Breast epithelium (tissue), 4 donors: ENCODE measurements around the gene ALPK1. TPM values are rescaled to one million over a fixed set of nuclear protein-coding genes. Genes with fewer than 3 reads are reported as not detected.

ENCODE experiments used
- DNase-seq, 2 donors: peaks; one replicate each; pipeline ENCODE4 v3.0.0-alpha.2; 2019; ENCODE audit warnings: low spot score in 2 of 2
- H3K27ac ChIP-seq, 2 donors: fragments of 200-600 bp; sonication (generic) in 1 of 2; one replicate each; pipeline ENCODE4 v1.5.1; 2016 to 2019; ENCODE audit warnings: mild to moderate bottlenecking in 1 of 2
- H3K27me3 ChIP-seq, 2 donors: fragments of 200-600 bp; sonication (generic) in 1 of 2; one replicate each; pipeline versions ENCODE4 v1.5.1 to v1.6.0; 2017 to 2019; ENCODE audit warnings: control low read depth in 1 of 2, mild to moderate bottlenecking in 1 of 2
- H3K36me3 ChIP-seq: fragments of 200-600 bp; one replicate; pipeline ENCODE4 v1.5.1; 2019
- H3K4me1 ChIP-seq, 2 donors: fragments of 200-600 bp; sonication (generic); one replicate each; pipeline ENCODE4 v1.5.1; 2016 to 2019; ENCODE audit warnings: control low read depth in 1 of 2
- H3K4me3 ChIP-seq, 3 donors: fragments of 200-600 bp; sonication (generic); 1 replicate in 2 of 3; 2 replicates in 1 of 3; pipeline ENCODE4 v1.5.1; 2016 to 2019; ENCODE audit warnings: mild to moderate bottlenecking in 3 of 3, moderate library complexity in 2 of 3
- H3K9me3 ChIP-seq, 2 donors: fragments of 200-600 bp; sonication (generic) in 1 of 2; one replicate each; pipeline ENCODE4 v1.5.1; 2016 to 2019; ENCODE audit warnings: control low read depth in 1 of 2
- CTCF ChIP-seq, 3 donors: fragments of 450-650 bp; IDR thresholded peaks; one replicate each; pipeline ENCODE4 v1.5.1; 2016 to 2017; ENCODE audit warnings: antibody characterized with exemption in 3 of 3, mild to moderate bottlenecking in 3 of 3, moderate library complexity in 3 of 3
- POLR2A ChIP-seq: fragments of 450-650 bp; IDR thresholded peaks from one replicate; pipeline ENCODE4 v1.6.1; 2016; ENCODE audit warnings: antibody characterized with exemption, mild to moderate bottlenecking, moderate library complexity
- POLR2AphosphoS5 ChIP-seq, 3 donors: sonication (generic); formaldehyde crosslinking; IDR thresholded peaks; one replicate each; pipeline ENCODE4 v1.6.1; 2017; ENCODE audit warnings: antibody characterized with exemption in 3 of 3
- intact Hi-C: fragments of 100-400 bp; cut with DNase I; formaldehyde crosslinking; loops from one replicate; pipeline ENCODE4 v1.15.1; 2023; ENCODE audit warnings: low total_unique reads
- total RNA-seq, 3 donors: library from RNA; depleted of rRNA; stranded (reverse); fragments of >200 nt; gene quantifications; one replicate each; pipeline ENCODE4 v1.1.0, GENCODE V29; 2016

Gene ALPK1
- total RNA-seq, 3 donors from 2014 or later: 20.5 to 59.3 (median 53.3) TPM

- H3K27me3 ChIP-seq: no peaks in the 10 kb centered on the region
- H3K9me3 ChIP-seq: no peaks in the 10 kb centered on the region
- no peak for TF ChIP-seq POLR2A
- no peak for TF ChIP-seq CTCF (IDR thresholded peaks at IDR 0.05)
- TF ChIP-seq POLR2AphosphoS5 (IDR thresholded peaks at IDR 0.05): no peak
- no peak overlapping the region for H3K27ac ChIP-seq
- no peaks in the 10 kb centered on the region for H3K36me3 ChIP-seq
- no peak overlapping the region for H3K4me3 ChIP-seq
- no peaks in the 10 kb centered on the region for H3K4me1 ChIP-seq
- intact Hi-C loops: no loop called here
- no peak for DNase-seq
Measured at GRCh38 chr4:112287258-112287989, 9.7 kb upstream of the ALPK1 start.

- H3K4me3 ChIP-seq: no peak overlapping the region
- no peak overlapping the region for H3K27ac ChIP-seq
- DNase-seq: no peak
- no peaks in the 10 kb centered on the region for H3K9me3 ChIP-seq
- H3K4me1 ChIP-seq: no peaks in the 10 kb centered on the region
- TF ChIP-seq POLR2AphosphoS5 (IDR thresholded peaks at IDR 0.05): no peak
- no peak for TF ChIP-seq CTCF (IDR thresholded peaks at IDR 0.05)
- TF ChIP-seq POLR2A: no peak
- intact Hi-C loops: no loop called here
- H3K27me3 ChIP-seq: no peaks in the 10 kb centered on the region
- no peaks in the 10 kb centered on the region for H3K36me3 ChIP-seq
Measured at GRCh38 chr4:112288455-112288854, 8.7 kb upstream of the ALPK1 start.

- Histone ChIP-seq H3K4me3 (no peak overlapping the region), H3K27me3 (no peaks in the 10 kb centered on the region), H3K36me3 (no peaks in the 10 kb centered on the region), H3K27ac (no peak overlapping the region), H3K9me3 (no peaks in the 10 kb centered on the region), H3K4me1 (no peaks in the 10 kb centered on the region)
- intact Hi-C loops: no loop called here
- DNase-seq: no peak
- TF ChIP-seq CTCF (IDR thresholded peaks at IDR 0.05) (no peak), POLR2AphosphoS5 (IDR thresholded peaks at IDR 0.05) (no peak), POLR2A (no peak)
Measured at GRCh38 chr4:112289407-112290253, 7.5 kb upstream of the ALPK1 start.

GRCh38 chr4:112290341-112290740 lies 6.8 kb upstream of the ALPK1 start:
- intact Hi-C loops: no loop called here
- Histone ChIP-seq H3K27ac (no peak overlapping the region), H3K9me3 (no peaks in the 10 kb centered on the region), H3K36me3 (no peaks in the 10 kb centered on the region), H3K4me1 (no peaks in the 10 kb centered on the region), H3K4me3 (no peak overlapping the region), H3K27me3 (no peaks in the 10 kb centered on the region)
- no peak for DNase-seq
- no peak for TF ChIP-seq POLR2AphosphoS5 (IDR thresholded peaks at IDR 0.05)
- no peak for TF ChIP-seq CTCF (IDR thresholded peaks at IDR 0.05)
- TF ChIP-seq POLR2A: no peak

GRCh38 chr4:112299721-112300120 lies 2.6 kb downstream of the ALPK1 start:
- no peak for TF ChIP-seq POLR2A
- no peak for TF ChIP-seq POLR2AphosphoS5 (IDR thresholded peaks at IDR 0.05)
- no peak for TF ChIP-seq CTCF (IDR thresholded peaks at IDR 0.05)
- intact Hi-C loops: no loop called here
- H3K27me3 ChIP-seq: no peaks in the 10 kb centered on the region
- H3K4me1 ChIP-seq: no peaks in the 10 kb centered on the region
- H3K9me3 ChIP-seq: no peaks in the 10 kb centered on the region
- no peak for DNase-seq
- H3K36me3 ChIP-seq: no peaks in the 10 kb centered on the region
- H3K27ac ChIP-seq: no peak overlapping the region
- H3K4me3 ChIP-seq: no peak overlapping the region
